HG02973 (cell line): ENCODE data around the gene MRPL28.
"Not testable (repeated sequence)": the region's sequence is repeated elsewhere in the genome, so short reads cannot be mapped to it uniquely, and the experiment has no call there.

Experiments used
- ATAC-seq: cut with Tn5 transposase; IDR thresholded peaks from one replicate; pipeline ENCODE4 v1.9.1; 2021; ENCODE audit warnings: moderate library complexity; ENCODE audit not compliant: unreplicated experiment

MRPL28 gene

GRCh38 chr16:341095-341973 lies 29.0 kb downstream of the MRPL28 start:
- not testable (repeated sequence) for ATAC-seq

- no peak for ATAC-seq
These were observed 29.8 kb downstream of the MRPL28 start for GRCh38 chr16:340370-341091.

GRCh38 chr16:339680-340079 lies 30.7 kb downstream of the MRPL28 start:
- no peak for ATAC-seq

GRCh38 chr16:337975-338575 lies 32.3 kb downstream of the MRPL28 start:
- no peak for ATAC-seq

GRCh38 chr16:337437-337836 lies 32.9 kb downstream of the MRPL28 start:
- ATAC-seq = no peak

- ATAC-seq = no peak
These were observed 34.1 kb downstream of the MRPL28 start for GRCh38 chr16:336269-336668.

GRCh38 chr16:334861-335632 lies 35.3 kb downstream of the MRPL28 start:
- not testable (repeated sequence) for ATAC-seq

- ATAC-seq = not testable (repeated sequence)
These were observed 36.0 kb downstream of the MRPL28 start for GRCh38 chr16:334164-334832.

GRCh38 chr16:333406-334094 lies 36.8 kb downstream of the MRPL28 start:
- no peak for ATAC-seq

- ATAC-seq = not testable (repeated sequence)
These were observed 39.0 kb downstream of the MRPL28 start for GRCh38 chr16:331181-331814.

- no peak for ATAC-seq
These were observed 39.6 kb downstream of the MRPL28 start for GRCh38 chr16:330741-331140.

GRCh38 chr16:325375-326145 lies 44.8 kb downstream of the MRPL28 start:
- no peak for ATAC-seq

- no peak for ATAC-seq
These were observed 45.6 kb downstream of the MRPL28 start for GRCh38 chr16:324451-325334.

- ATAC-seq = no peak
These were observed 46.2 kb downstream of the MRPL28 start for GRCh38 chr16:324201-324450.

GRCh38 chr16:322476-323143 lies 47.7 kb downstream of the MRPL28 start:
- no peak for ATAC-seq

GRCh38 chr16:321532-321931 lies 48.8 kb downstream of the MRPL28 start:
- ATAC-seq = no peak

- no peak for ATAC-seq
These were observed 50.1 kb downstream of the MRPL28 start for GRCh38 chr16:320206-320605.
